ENCODE measurements around the gene CLDN24.

The CLDN24 gene

GRCh38 chr4:183354219-183354618 lies 32.0 kb upstream of the CLDN24 start:
- TF ChIP-seq SIN3A (IDR thresholded peaks at IDR 0.05; ENCODE audit: borderline replicate concordance, insufficient read depth, low read length) (no peak), TAF1 (IDR thresholded peaks at IDR 0.05; ENCODE audit: borderline replicate concordance, insufficient read depth, low read length) (no peak), POLR2AphosphoS5 (IDR thresholded peaks at IDR 0.05; ENCODE audit: low read depth, low read length) (no peak), REST (IDR thresholded peaks at IDR 0.05; ENCODE audit: insufficient read depth in 1 of 2, low read depth in 2 of 2, low read length in 2 of 2) (no peak), FOXP2 (optimal IDR thresholded peaks at IDR 0.05; ENCODE audit: borderline replicate concordance, extremely low read depth, extremely low read length, insufficient read depth) (no peak)

GRCh38 chr4:183353557-183353956 lies 31.3 kb upstream of the CLDN24 start:
- TF ChIP-seq POLR2AphosphoS5 (IDR thresholded peaks at IDR 0.05; ENCODE audit: low read depth, low read length): no peak
- TF ChIP-seq REST (IDR thresholded peaks at IDR 0.05; ENCODE audit: insufficient read depth in 1 of 2, low read depth in 2 of 2, low read length in 2 of 2): no peak
- TF ChIP-seq SIN3A (IDR thresholded peaks at IDR 0.05; ENCODE audit: borderline replicate concordance, insufficient read depth, low read length): no peak
- no peak for TF ChIP-seq TAF1 (IDR thresholded peaks at IDR 0.05; ENCODE audit: borderline replicate concordance, insufficient read depth, low read length)
- no peak for TF ChIP-seq FOXP2 (optimal IDR thresholded peaks at IDR 0.05; ENCODE audit: borderline replicate concordance, extremely low read depth, extremely low read length, insufficient read depth)

DNA sequence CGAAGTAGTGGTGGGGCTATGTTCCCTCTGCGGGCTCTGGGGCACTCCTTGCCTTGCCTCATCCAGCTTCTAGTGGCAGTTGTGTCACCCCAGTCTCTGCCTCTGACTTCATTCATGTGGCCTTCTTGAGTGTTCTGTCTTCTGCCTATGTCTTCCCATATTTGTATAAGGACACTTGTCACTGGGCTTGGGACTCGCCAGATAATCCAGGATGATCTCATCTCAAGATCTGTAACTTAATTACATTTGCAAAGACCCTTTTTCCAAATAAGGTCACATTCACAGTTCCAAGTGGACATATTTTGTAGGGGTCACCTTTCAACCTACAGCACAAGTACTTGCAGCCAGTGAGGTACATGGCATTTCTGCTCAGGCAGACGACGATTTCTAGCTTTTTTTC lies 30.3 kb upstream of the CLDN24 start:
- TF ChIP-seq SIN3A (IDR thresholded peaks at IDR 0.05; ENCODE audit: borderline replicate concordance, insufficient read depth, low read length) (no peak), TAF1 (IDR thresholded peaks at IDR 0.05; ENCODE audit: borderline replicate concordance, insufficient read depth, low read length) (no peak), FOXP2 (optimal IDR thresholded peaks at IDR 0.05; ENCODE audit: borderline replicate concordance, extremely low read depth, extremely low read length, insufficient read depth) (no peak), REST (IDR thresholded peaks at IDR 0.05; ENCODE audit: insufficient read depth in 1 of 2, low read depth in 2 of 2, low read length in 2 of 2) (no peak), POLR2AphosphoS5 (IDR thresholded peaks at IDR 0.05; ENCODE audit: low read depth, low read length) (no peak)

GRCh38 chr4:183350317-183351071 lies 28.3 kb upstream of the CLDN24 start:
- no peak for TF ChIP-seq REST (IDR thresholded peaks at IDR 0.05; ENCODE audit: insufficient read depth in 1 of 2, low read depth in 2 of 2, low read length in 2 of 2)
- TF ChIP-seq TAF1 (IDR thresholded peaks at IDR 0.05; ENCODE audit: borderline replicate concordance, insufficient read depth, low read length): no peak
- no peak for TF ChIP-seq FOXP2 (optimal IDR thresholded peaks at IDR 0.05; ENCODE audit: borderline replicate concordance, extremely low read depth, extremely low read length, insufficient read depth)
- no peak for TF ChIP-seq POLR2AphosphoS5 (IDR thresholded peaks at IDR 0.05; ENCODE audit: low read depth, low read length)
- no peak for TF ChIP-seq SIN3A (IDR thresholded peaks at IDR 0.05; ENCODE audit: borderline replicate concordance, insufficient read depth, low read length)
